GM12878 (cell line): Measurements from ENCODE around the gene LAD1. TPM values are rescaled to one million over a fixed set of nuclear protein-coding genes. Genes with fewer than 3 reads are reported as not detected.

Source experiments
- ATAC-seq: fragments of 200-7000 bp; cut with Tn5 transposase; 3 replicates; pipeline ENCODE4 v1.9.1; 2020; ENCODE audit warnings: mild to moderate bottlenecking, moderate library complexity
- BruUV-seq: library from RNA; stranded (reverse); fragments of 400-500 nt; replicated peaks from 2 replicates; lab custom pipeline; 2021; lab: Mats Ljungman, UMichigan
- CTCF ChIA-PET: fragments of 300-600 bp; sonication (Branson Sonifier 250); formaldehyde crosslinking; extraction: SDS; loops from one replicate; lab custom pipeline; 2021; ENCODE audit warnings: inconsistent platforms; lab: Yijun Ruan, JAX
- POLR2A ChIA-PET: fragments of 350-600 bp; formaldehyde crosslinking; extraction: SDS; loops from one replicate; lab custom pipeline; 2021; ENCODE audit warnings: inconsistent platforms; lab: Charles Lee
- RAD21 ChIA-PET: fragments of 300-600 bp; sonication (Branson Sonifier 250); formaldehyde crosslinking; loops from one replicate; lab custom pipeline; 2023; ENCODE audit warnings: antibody characterized with exemption; ENCODE audit not compliant: unreplicated experiment; lab: Charles Lee
- SMC1A ChIA-PET: fragments of 300-600 bp; sonication (Branson Sonifier 250); formaldehyde crosslinking; loops from one replicate; lab custom pipeline; 2023; ENCODE audit not compliant: unreplicated experiment, uncharacterized antibody; lab: Charles Lee
- DNase-seq: peaks from one replicate; pipeline ENCODE4 v3.0.0-alpha.2; 2011; ENCODE audit warnings: low read depth, low spot score
- FAIRE-seq: peaks from 3 replicates; lab custom pipeline; 2011; peaks lifted over from hg19 to GRCh38; lab: Jason Lieb, UNC
- H2AFZ ChIP-seq: 2 replicates; pipeline ENCODE4 v1.6.0; 2011; ENCODE audit warnings: low read depth, low read length, control low read depth; ENCODE audit not compliant: control insufficient read depth
- H3K27ac ChIP-seq: 2 replicates; pipeline ENCODE4 v1.5.1; 2011; ENCODE audit warnings: control low read depth; ENCODE audit not compliant: control insufficient read depth, insufficient read depth
- H3K27me3 ChIP-seq, 2 experiments: replicated peaks in 1 of 2; 2 replicates each; pipeline versions ENCODE4 v1.6.0 to v1.6.1; 2011; ENCODE audit warnings: low read length in 1 of 2; ENCODE audit not compliant: control insufficient read depth in 2 of 2, insufficient read depth in 2 of 2
- H3K36me3 ChIP-seq, 2 experiments: 2 replicates each; pipeline ENCODE4 v1.5.1; 2011; ENCODE audit warnings: low read length in 1 of 2; ENCODE audit not compliant: control insufficient read depth in 2 of 2, insufficient read depth in 2 of 2
- H3K4me1 ChIP-seq: 2 replicates; pipeline ENCODE4 v1.6.1; 2011; ENCODE audit warnings: mild to moderate bottlenecking, low read length, moderate library complexity, mixed read lengths; ENCODE audit not compliant: control insufficient read depth, insufficient read depth
- H3K4me2 ChIP-seq: 2 replicates; pipeline ENCODE4 v1.6.0; 2011; ENCODE audit warnings: control low read depth; ENCODE audit not compliant: control insufficient read depth, insufficient read depth
- H3K4me3 ChIP-seq: fragments of 200-600 bp; sonication (generic); 2 replicates; pipeline ENCODE4 v1.5.1; 2016
- H3K79me2 ChIP-seq: 2 replicates; pipeline ENCODE4 v1.6.0; 2011; ENCODE audit warnings: low read length; ENCODE audit not compliant: control insufficient read depth, insufficient read depth
- H3K9ac ChIP-seq: 2 replicates; pipeline ENCODE4 v1.8.0; 2011; ENCODE audit warnings: low read length, control low read depth, mixed read lengths; ENCODE audit not compliant: control insufficient read depth, insufficient read depth
- H3K9me3 ChIP-seq: replicated peaks from 3 replicates; pipeline ENCODE4 v1.5.1; 2011; ENCODE audit warnings: mild to moderate bottlenecking, low read length; ENCODE audit not compliant: control insufficient read depth, insufficient read depth
- H4K20me1 ChIP-seq: 2 replicates; pipeline ENCODE4 v1.6.0; 2011; ENCODE audit not compliant: control insufficient read depth, insufficient read depth
- BRCA1 ChIP-seq: IDR thresholded peaks from 2 replicates; pipeline ENCODE4 v1.6.1; 2011; ENCODE audit warnings: low read depth, low read length, improper control_type of control experiment
- CEBPB ChIP-seq, 2 experiments: fragments of 150-350 bp in 1 of 2; IDR thresholded peaks; 2 replicates each; pipeline ENCODE4 v1.6.1; 2012 to 2014; ENCODE audit warnings: low read depth in 2 of 2, low read length in 2 of 2, borderline replicate concordance in 1 of 2, inconsistent platforms in 1 of 2
- CREB1 ChIP-seq: IDR thresholded peaks from 2 replicates; pipeline ENCODE4 v1.6.1; 2012; ENCODE audit warnings: low read depth, mild to moderate bottlenecking, inconsistent platforms
- EP300 ChIP-seq, 2 experiments: fragments of 150-350 bp in 1 of 2; IDR thresholded peaks; 2 replicates each; pipeline ENCODE4 v1.6.1; 2011 to 2012; ENCODE audit warnings: low read depth in 2 of 2, low read length in 2 of 2, borderline replicate concordance in 1 of 2, improper control_type of control experiment in 1 of 2, inconsistent platforms in 1 of 2; ENCODE audit not compliant: control insufficient read depth in 1 of 2
- HDGF ChIP-seq: fragments of 450-650 bp; IDR thresholded peaks from 2 replicates; pipeline ENCODE4 v1.6.1; 2016; ENCODE audit warnings: antibody characterized with exemption
- MEF2B ChIP-seq: fragments of 450-650 bp; IDR thresholded peaks from 2 replicates; pipeline ENCODE4 v1.6.1; 2018; ENCODE audit warnings: mild to moderate bottlenecking, moderate library complexity; ENCODE audit not compliant: partially characterized antibody, poor library complexity, severe bottlenecking
- MTA2 ChIP-seq: fragments of 450-650 bp; IDR thresholded peaks from 2 replicates; pipeline ENCODE4 v1.6.1; 2016; ENCODE audit warnings: low read depth, mild to moderate bottlenecking, moderate library complexity
- NBN ChIP-seq: fragments of 450-650 bp; IDR thresholded peaks from 2 replicates; pipeline ENCODE4 v1.6.1; 2016
- NR2F1 ChIP-seq: fragments of 450-650 bp; conservative IDR thresholded peaks from 2 replicates; pipeline ENCODE4 v1.6.1; 2017; ENCODE audit warnings: mild to moderate bottlenecking
- RCOR1 ChIP-seq: conservative IDR thresholded peaks from 2 replicates; pipeline ENCODE4 v1.6.1; 2012; ENCODE audit warnings: low read depth, low read length, improper control_type of control experiment
- RUNX3 ChIP-seq: IDR thresholded peaks from 2 replicates; pipeline ENCODE4 v1.6.1; 2012; ENCODE audit warnings: low read length, inconsistent platforms
- SIX5 ChIP-seq: IDR thresholded peaks from 2 replicates; pipeline ENCODE4 v1.6.1; 2011; ENCODE audit warnings: mild to moderate bottlenecking, low read depth, low read length, moderate library complexity; ENCODE audit not compliant: severe bottlenecking
- SMARCA5 ChIP-seq: fragments of 450-650 bp; IDR thresholded peaks from 2 replicates; pipeline ENCODE4 v1.6.1; 2017; ENCODE audit warnings: mild to moderate bottlenecking
- USF2 ChIP-seq: IDR thresholded peaks from 2 replicates; pipeline ENCODE4 v1.6.1; 2011; ENCODE audit warnings: low read depth, low read length, improper control_type of control experiment, borderline replicate concordance
- ZNF384 ChIP-seq: IDR thresholded peaks from 2 replicates; pipeline ENCODE4 v1.6.1; 2012; ENCODE audit warnings: low read depth, mild to moderate bottlenecking, low read length, improper control_type of control experiment, borderline replicate concordance
- WGBS: methylation state at CpG from one replicate; pipeline ENCODE4 v1.1.6; 2016; ENCODE audit warnings: low lambda C conversion rate; ENCODE audit not compliant: insufficient replicate concordance, insufficient coverage; ENCODE audit errors: missing lambda C conversion rate; 5-methylcytosine and 5-hydroxymethylcytosine counted together
- in situ Hi-C: fragments of 300-500 bp; cut with MboI; formaldehyde crosslinking; loops from 9 replicates; pipeline ENCODE4 v1.14.3; 2018; ENCODE audit warnings: mixed read lengths
- intact Hi-C: fragments of 100-400 bp; cut with micrococcal nuclease; formaldehyde crosslinking; loops from one replicate; pipeline ENCODE4 v1.14.2; 2022; ENCODE audit not compliant: unreplicated experiment
- polyA plus RNA-seq, 11 experiments: library from polyadenylated mRNA; depleted of rRNA in 4 of 11; unstranded in 6 of 11; stranded (reverse) in 5 of 11; fragments of >200 nt; fragmentation: Nextera tagmentation in 4 of 11; fragmentation: Illumina TruSeq in 1 of 11; extraction: Ambion mirVana in 4 of 11; extraction: Trizol in 1 of 11; gene quantifications; 1 replicate in 1 of 11; 2 replicates in 10 of 11; pipeline versions ENCODE4 v1.2.1 to v1.2.3, GENCODE V29; 2011 to 2016; ENCODE audit warnings: inconsistent platforms in 2 of 11, missing spikeins in 2 of 11, low read depth in 1 of 11
- total RNA-seq, 4 experiments: library from RNA; depleted of rRNA in 3 of 4; stranded (reverse); fragments of >200 nt in 3 of 4; fragmentation: Illumina TruSeq in 1 of 4; extraction: Trizol in 1 of 4; gene quantifications; 2 replicates each; pipeline versions ENCODE4 v1.2.1 to v1.2.3, GENCODE V29; 2013 to 2021
- TF ChIP-seq, protein P1 (sequence below): IDR thresholded peaks from 2 replicates; pipeline ENCODE4 v1.6.1; 2012; ENCODE audit warnings: low read length, inconsistent platforms
- TF ChIP-seq, protein P2 (sequence below): fragments of 450-650 bp; IDR thresholded peaks from 2 replicates; pipeline ENCODE4 v1.6.1; 2017; ENCODE audit warnings: mild to moderate bottlenecking, moderate library complexity

The LAD1 gene
- total and polyA plus RNA-seq, 10 of the 15 experiments (the other 5 are each of a cell fraction or from before 2014, with no cell fraction given): 0.05 to 0.48 (median 0.32) TPM; not detected in 3

DNA sequence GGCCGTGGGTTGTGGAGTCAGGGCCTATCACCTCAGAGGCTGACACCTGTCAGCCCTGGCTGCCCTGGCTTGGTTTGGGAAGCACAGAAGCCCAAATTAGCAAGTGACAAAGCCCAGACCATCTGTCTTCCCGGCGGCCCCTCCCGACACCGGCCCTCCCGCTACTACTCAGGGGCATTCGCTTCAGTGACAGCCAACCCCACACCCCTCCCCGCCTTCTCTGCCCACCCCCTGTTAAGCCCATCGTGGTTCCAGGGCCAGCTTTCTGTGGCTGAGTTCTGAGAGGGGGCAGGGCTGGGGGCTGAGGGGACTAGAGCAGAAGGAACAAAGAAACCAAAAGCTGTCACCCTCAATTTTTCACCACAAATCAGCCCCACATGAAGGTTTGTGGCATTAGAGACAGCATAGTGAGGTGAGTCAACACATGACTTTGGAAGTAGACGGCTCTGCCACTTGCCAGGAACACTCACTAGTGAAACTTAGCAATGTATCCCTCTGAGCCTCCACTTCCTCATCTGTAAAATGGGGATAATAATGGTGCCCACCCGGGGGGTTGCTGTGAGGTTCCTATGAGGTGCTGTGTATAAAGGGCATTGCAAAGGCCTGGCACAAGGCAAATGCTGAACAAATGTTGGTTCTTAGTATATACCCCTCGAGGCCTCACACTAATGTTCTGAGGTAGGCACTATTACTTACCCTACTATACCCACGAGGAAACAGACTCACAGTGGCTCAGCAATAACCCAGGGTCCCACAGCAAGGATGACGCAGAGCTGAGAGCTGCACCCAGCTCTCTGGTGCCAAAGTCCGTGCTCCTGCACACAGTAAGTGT is 27.6 kb upstream of the LAD1 start:
- Histone ChIP-seq H3K4me2 (0 out of 2 replicates have a peak overlapping the region, but pooled peaks have one; percentile 0), H4K20me1 (no peaks in the 10 kb centered on the region), H3K79me2 (no peaks in the 10 kb centered on the region), H3K9me3 (no peaks in the 10 kb centered on the region; the same call in 2 of the 3 replicates), H3K27me3 (no peaks in the 10 kb centered on the region), H3K27ac (no peak overlapping the region), H3K4me1 (peaks cover 3% of the 10 kb centered on the region), H3K36me3 (no peaks in the 10 kb centered on the region), H2AFZ (no peak overlapping the region), H3K4me3 (no peak overlapping the region), H3K9ac (no peak overlapping the region)
- ChIA-PET SMC1A (interaction anchor here (0.9 to 1.5 kb wide), 4 partner anchors 9 to 41 kb away, joined by 3 to 5 read pairs (median 3); no protein-coding TSS in a partner anchor), CTCF (interaction anchor here (0.8 to 4.8 kb wide), 9 partner anchors 9 to 86 kb away, joined by 3 to 25 read pairs (median 6); no protein-coding TSS in a partner anchor), RAD21 (interaction anchor here (2.3 to 2.6 kb wide), 2 partner anchors 9 to 21 kb away, joined by 10 to 16 read pairs; no protein-coding TSS in a partner anchor), POLR2A (interaction anchor here (0.6 to 0.7 kb wide), 2 partner anchors 14 to 21 kb away, joined by 3 to 6 read pairs; no protein-coding TSS in a partner anchor)
- DNase-seq (no peak), ATAC-seq (peak; percentile 69), FAIRE-seq (no peak)
- in situ Hi-C loops (no loop called here), intact Hi-C loops (no loop called here)
- 23% methylated on average over 14 of the region's 15 CpGs for WGBS
- no TSS peak for BruUV-seq
- TF ChIP-seq, protein P1, sequence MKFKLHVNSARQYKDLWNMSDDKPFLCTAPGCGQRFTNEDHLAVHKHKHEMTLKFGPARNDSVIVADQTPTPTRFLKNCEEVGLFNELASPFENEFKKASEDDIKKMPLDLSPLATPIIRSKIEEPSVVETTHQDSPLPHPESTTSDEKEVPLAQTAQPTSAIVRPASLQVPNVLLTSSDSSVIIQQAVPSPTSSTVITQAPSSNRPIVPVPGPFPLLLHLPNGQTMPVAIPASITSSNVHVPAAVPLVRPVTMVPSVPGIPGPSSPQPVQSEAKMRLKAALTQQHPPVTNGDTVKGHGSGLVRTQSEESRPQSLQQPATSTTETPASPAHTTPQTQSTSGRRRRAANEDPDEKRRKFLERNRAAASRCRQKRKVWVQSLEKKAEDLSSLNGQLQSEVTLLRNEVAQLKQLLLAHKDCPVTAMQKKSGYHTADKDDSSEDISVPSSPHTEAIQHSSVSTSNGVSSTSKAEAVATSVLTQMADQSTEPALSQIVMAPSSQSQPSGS: no peak
- TF ChIP-seq RCOR1 (no peak; the same call in 1 of the 2 replicates), BRCA1 (no peak), SMARCA5 (peak; percentile 77; the same call in 1 of the 2 replicates), EP300 (IDR thresholded peaks at IDR 0.05; ENCODE audit: borderline replicate concordance in 1 of 2, control insufficient read depth in 1 of 2, low read depth in 2 of 2, low read length in 2 of 2) (peak; percentile 13 to 30; a peak in 1 of 4 replicates), CEBPB (IDR thresholded peaks at IDR 0.05; ENCODE audit: borderline replicate concordance in 1 of 2, low read depth in 2 of 2, low read length in 2 of 2) (no peak), USF2 (no peak), ZNF384 (no peak), HDGF (no peak), RUNX3 (peak; percentile 31; the same call in 1 of the 2 replicates), SIX5 (no peak), MTA2 (peak; percentile 67), NBN (peak; percentile 38; the same call in 1 of the 2 replicates), NR2F1 (0 out of 2 replicates have a peak, but pooled peaks have one; percentile 16), MEF2B (peak; percentile 21), CREB1 (no peak)
- TF ChIP-seq, protein P2, sequence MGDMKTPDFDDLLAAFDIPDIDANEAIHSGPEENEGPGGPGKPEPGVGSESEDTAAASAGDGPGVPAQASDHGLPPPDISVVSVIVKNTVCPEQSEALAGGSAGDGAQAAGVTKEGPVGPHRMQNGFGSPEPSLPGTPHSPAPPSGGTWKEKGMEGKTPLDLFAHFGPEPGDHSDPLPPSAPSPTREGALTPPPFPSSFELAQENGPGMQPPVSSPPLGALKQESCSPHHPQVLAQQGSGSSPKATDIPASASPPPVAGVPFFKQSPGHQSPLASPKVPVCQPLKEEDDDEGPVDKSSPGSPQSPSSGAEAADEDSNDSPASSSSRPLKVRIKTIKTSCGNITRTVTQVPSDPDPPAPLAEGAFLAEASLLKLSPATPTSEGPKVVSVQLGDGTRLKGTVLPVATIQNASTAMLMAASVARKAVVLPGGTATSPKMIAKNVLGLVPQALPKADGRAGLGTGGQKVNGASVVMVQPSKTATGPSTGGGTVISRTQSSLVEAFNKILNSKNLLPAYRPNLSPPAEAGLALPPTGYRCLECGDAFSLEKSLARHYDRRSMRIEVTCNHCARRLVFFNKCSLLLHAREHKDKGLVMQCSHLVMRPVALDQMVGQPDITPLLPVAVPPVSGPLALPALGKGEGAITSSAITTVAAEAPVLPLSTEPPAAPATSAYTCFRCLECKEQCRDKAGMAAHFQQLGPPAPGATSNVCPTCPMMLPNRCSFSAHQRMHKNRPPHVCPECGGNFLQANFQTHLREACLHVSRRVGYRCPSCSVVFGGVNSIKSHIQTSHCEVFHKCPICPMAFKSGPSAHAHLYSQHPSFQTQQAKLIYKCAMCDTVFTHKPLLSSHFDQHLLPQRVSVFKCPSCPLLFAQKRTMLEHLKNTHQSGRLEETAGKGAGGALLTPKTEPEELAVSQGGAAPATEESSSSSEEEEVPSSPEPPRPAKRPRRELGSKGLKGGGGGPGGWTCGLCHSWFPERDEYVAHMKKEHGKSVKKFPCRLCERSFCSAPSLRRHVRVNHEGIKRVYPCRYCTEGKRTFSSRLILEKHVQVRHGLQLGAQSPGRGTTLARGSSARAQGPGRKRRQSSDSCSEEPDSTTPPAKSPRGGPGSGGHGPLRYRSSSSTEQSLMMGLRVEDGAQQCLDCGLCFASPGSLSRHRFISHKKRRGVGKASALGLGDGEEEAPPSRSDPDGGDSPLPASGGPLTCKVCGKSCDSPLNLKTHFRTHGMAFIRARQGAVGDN: no peak
